SH-SY5Y (cell line): ENCODE data around the gene LFNG.

Source experiments
- GATA2 ChIP-seq: IDR thresholded peaks from 2 replicates; pipeline ENCODE4 v1.6.1; 2011; ENCODE audit warnings: mild to moderate bottlenecking, low read depth, low read length
- GATA3 ChIP-seq: IDR thresholded peaks from 2 replicates; pipeline ENCODE4 v1.6.1; 2011; ENCODE audit warnings: low read depth, mild to moderate bottlenecking, low read length, moderate library complexity

GRCh38 chr7:2471022-2471329, 48.6 kb upstream of the LFNG start:
- no peak for TF ChIP-seq GATA2
- TF ChIP-seq GATA3, result no peak
